ENCODE results near the gene MED29. TPM values are rescaled to one million over a fixed set of nuclear protein-coding genes. Genes with fewer than 3 reads are reported as not detected.

MED29 gene
- total RNA-seq, 2 donors from 2014 or later, result 29.3 to 86.1 TPM

DNA sequence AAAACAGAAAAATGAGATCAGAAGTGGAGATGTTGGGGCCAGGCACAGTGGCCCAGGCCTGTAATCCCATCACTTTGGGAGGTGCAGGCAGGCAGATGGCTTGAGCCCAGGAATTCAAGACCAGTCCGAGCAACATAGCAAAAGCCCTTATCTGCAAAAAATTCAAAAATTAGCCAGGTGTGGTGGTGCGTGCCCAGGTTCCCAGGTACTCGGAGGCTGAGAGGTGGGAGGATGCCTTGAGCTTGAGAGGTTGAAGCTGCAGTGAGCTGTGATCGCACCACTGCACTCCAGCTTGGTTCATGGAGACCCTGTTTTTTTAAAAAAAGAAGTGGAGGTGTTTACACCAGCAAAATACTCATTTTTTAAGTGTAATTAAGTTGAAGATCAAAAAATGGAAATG lies 8.9 kb downstream of the MED29 start:
- H3K4me1 ChIP-seq (ENCODE audit: control insufficient read depth in 1 of 2, low read depth in 2 of 2), result peaks cover 22 to 50% of the 10 kb centered on the region in 2 donors
- DNase-seq (ENCODE audit: low spot score) (no peak), ATAC-seq (ENCODE audit: insufficient number of reproducible peaks, low FRiP score, low read depth) (no peak)
- no peaks in the 10 kb centered on the region for H3K27me3 ChIP-seq (replicated peaks; ENCODE audit: insufficient read depth)
- no peak overlapping the region for H3K27ac ChIP-seq
- peaks cover 6% of the 10 kb centered on the region for H3K36me3 ChIP-seq
- no peak overlapping the region for H3K4me3 ChIP-seq
- TF ChIP-seq, protein P1, sequence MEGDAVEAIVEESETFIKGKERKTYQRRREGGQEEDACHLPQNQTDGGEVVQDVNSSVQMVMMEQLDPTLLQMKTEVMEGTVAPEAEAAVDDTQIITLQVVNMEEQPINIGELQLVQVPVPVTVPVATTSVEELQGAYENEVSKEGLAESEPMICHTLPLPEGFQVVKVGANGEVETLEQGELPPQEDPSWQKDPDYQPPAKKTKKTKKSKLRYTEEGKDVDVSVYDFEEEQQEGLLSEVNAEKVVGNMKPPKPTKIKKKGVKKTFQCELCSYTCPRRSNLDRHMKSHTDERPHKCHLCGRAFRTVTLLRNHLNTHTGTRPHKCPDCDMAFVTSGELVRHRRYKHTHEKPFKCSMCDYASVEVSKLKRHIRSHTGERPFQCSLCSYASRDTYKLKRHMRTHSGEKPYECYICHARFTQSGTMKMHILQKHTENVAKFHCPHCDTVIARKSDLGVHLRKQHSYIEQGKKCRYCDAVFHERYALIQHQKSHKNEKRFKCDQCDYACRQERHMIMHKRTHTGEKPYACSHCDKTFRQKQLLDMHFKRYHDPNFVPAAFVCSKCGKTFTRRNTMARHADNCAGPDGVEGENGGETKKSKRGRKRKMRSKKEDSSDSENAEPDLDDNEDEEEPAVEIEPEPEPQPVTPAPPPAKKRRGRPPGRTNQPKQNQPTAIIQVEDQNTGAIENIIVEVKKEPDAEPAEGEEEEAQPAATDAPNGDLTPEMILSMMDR (IDR thresholded peaks at IDR 0.05), result no peak
- no peaks in the 10 kb centered on the region for H3K9me3 ChIP-seq

DNA sequence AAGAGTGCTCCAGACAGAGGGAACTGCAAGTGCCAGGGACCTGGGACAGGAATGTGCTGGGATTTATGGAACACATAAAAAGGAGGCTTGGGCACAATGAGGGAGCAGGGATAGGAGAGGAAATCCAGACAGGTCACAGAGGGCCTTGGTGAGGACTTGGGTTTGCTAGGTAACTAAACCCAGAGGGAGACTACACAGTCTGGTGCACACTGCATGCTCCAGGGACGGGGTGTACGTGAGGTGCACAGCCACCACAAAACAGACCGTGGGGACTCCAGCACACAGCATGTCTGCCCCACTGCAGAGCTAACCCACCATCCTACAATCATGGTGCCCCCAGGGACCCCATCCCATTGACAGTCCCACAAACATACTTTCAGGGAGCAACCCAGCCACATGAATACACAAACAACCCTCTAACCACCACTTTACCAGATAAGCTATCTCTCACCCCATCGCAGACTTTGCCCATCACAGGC lies 9.9 kb downstream of the MED29 start:
- Histone ChIP-seq H3K27ac (peak overlapping the region; percentile 100), H3K4me3 (no peak overlapping the region), H3K4me1 (ENCODE audit: control insufficient read depth in 1 of 2, low read depth in 2 of 2) (peaks cover 31 to 61% of the 10 kb centered on the region in 2 donors), H3K36me3 (no peaks in the 10 kb centered on the region), H3K27me3 (replicated peaks; ENCODE audit: insufficient read depth) (no peaks in the 10 kb centered on the region), H3K9me3 (no peaks in the 10 kb centered on the region)
- ATAC-seq (ENCODE audit: insufficient number of reproducible peaks, low FRiP score, low read depth), result no peak
- TF ChIP-seq, protein P1 (IDR thresholded peaks at IDR 0.05), result no peak
- DNase-seq (ENCODE audit: low spot score), result no peak

DNA sequence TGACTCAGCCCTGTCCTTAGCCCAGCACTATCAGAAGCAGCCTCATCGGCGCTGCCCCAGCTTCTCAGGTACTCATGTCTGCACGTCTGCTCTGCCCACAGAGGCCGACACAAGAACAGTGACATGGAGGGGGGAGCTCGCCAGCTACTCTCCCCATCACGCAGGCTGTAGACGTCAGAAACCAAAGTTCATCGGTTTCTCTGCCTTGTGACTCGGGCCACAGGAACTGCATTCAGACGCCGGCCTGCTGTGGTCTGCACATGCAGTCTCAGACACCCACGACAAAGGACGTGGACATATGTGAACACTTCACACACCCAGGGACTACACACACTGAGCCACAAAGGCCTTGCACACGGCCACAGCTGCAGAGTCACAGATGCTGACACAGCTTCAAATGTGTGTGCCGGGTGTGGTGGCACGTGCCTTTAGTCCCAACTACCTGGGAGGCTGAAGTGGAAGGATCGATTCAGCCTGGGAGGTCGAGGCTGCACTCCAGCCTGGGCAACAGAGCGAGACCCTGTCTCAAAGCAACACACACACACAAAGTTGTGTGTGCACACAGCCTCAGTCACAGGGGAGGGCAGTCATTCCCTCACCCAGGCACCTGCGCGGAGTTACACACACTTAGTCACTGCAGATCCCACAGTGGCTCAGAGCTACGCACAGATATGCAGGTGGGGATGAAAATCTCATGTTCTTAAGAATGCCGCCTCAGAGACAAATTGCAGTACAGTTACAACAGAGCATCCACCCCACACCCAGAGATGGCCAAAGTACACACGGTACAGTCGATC lies 10.6 kb downstream of the MED29 start:
- H3K27ac ChIP-seq, result peak overlapping the region; percentile 100
- DNase-seq (ENCODE audit: low spot score) (no peak), ATAC-seq (ENCODE audit: insufficient number of reproducible peaks, low FRiP score, low read depth) (no peak)
- H3K36me3 ChIP-seq, result no peaks in the 10 kb centered on the region
- TF ChIP-seq, protein P1 (IDR thresholded peaks at IDR 0.05), result no peak
- no peaks in the 10 kb centered on the region for H3K9me3 ChIP-seq
- no peaks in the 10 kb centered on the region for H3K27me3 ChIP-seq (replicated peaks; ENCODE audit: insufficient read depth)
- H3K4me1 ChIP-seq (ENCODE audit: control insufficient read depth in 1 of 2, low read depth in 2 of 2), result peaks cover 31 to 62% of the 10 kb centered on the region in 2 donors
- peak overlapping the region; percentile 81 for H3K4me3 ChIP-seq

DNA sequence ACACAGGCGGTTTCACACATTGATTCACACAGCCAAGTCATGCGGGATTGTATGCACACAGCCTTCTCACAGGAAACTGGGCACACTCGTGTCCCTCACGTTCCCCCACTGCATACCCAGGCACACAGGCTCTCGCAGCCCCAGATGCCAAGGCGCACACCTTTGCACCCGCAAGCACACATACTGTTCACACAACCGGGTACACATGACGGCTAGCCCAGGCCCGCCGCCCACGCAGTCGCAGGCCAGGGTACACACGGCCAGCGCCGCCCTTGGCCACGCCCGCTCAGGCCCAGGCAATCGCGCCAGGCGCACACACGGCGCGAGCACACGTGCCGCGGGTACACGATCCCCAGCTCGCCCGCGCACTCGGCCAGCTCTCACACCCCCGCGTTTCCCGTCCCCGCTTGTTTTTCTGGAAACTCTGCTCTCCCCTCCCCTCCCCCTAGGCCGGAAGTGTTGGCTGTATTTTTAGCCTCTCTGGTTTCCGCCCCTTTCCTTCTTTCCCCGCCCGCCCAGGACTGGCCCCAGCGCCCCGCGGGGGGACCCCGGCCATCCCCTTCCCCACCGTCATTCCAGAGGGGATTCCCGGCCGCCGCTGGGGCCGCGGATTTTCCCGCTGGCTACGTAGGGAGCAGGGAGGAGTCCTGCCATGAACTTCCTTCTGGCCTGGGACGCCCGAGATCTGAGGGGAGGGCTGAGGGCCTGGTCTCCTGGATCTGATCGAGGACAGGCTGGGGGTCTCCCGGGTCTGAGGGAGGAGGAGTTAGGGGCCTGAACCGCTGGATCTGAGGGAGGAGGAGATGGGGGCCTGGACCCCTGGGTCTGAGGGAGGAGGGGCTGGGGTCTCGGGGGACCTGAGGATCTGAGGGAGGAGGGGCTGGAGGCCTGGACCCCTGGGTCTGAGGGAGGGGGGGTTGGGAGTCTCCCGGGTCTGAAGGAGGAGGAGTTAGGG lies 11.4 kb downstream of the MED29 start:
- Histone ChIP-seq H3K4me3 (peak overlapping the region; percentile 81), H3K36me3 (peaks cover 6% of the 10 kb centered on the region), H3K27me3 (replicated peaks; ENCODE audit: insufficient read depth) (no peaks in the 10 kb centered on the region), H3K27ac (peak overlapping the region; percentile 100), H3K4me1 (ENCODE audit: control insufficient read depth in 1 of 2, low read depth in 2 of 2) (peaks cover 31 to 58% of the 10 kb centered on the region in 2 donors), H3K9me3 (no peaks in the 10 kb centered on the region)
- DNase-seq (ENCODE audit: low spot score) (peak; percentile 91), ATAC-seq (ENCODE audit: insufficient number of reproducible peaks, low FRiP score, low read depth) (peak; percentile 9)
- TF ChIP-seq, protein P1 (IDR thresholded peaks at IDR 0.05), result no peak

Data from thoracic aorta (tissue), 2 donors.